Naive thymus-derived CD4-positive, alpha-beta T cell (primary cell): ENCODE measurements around the gene UQCRHL. TPM values are rescaled to one million over a fixed set of nuclear protein-coding genes. Genes with fewer than 3 reads are reported as not detected.
A peak's percentile ranks its signal among the peaks of the same experiment; 100 is the strongest.

Experiments used
- ATAC-seq: fragments of 150-1000 bp; cut with Tn5 transposase; 2 replicates; pipeline ENCODE4 v1.10.0; 2021; ENCODE audit warnings: mild to moderate bottlenecking, moderate library complexity
- CTCF ChIA-PET: fragments of 350-600 bp; sonication (Branson Sonifier 250); formaldehyde crosslinking; loops from one replicate; lab custom pipeline; 2021; ENCODE audit warnings: antibody characterized with exemption; lab: Charles Lee
- POLR2A ChIA-PET: fragments of 350-600 bp; sonication (Branson Sonifier 250); formaldehyde crosslinking; loops from one replicate; lab custom pipeline; 2021; ENCODE audit warnings: antibody characterized with exemption, inconsistent platforms; lab: Charles Lee
- DNase-seq, 9 donors: peaks; one replicate each; pipeline versions ENCODE4 v3.0.0 to v3.0.0-alpha.2; 2020 to 2022; ENCODE audit warnings: mixed read lengths in 1 of 9
- H3K27ac ChIP-seq: one replicate; pipeline ENCODE4 v1.7.0; 2013; ENCODE audit warnings: mild to moderate bottlenecking, low read depth, low read length, moderate library complexity
- H3K27me3 ChIP-seq, 2 donors: one replicate each; pipeline ENCODE4 v1.7.0; 2013; ENCODE audit warnings: low read length in 2 of 2, mild to moderate bottlenecking in 2 of 2, moderate library complexity in 2 of 2; ENCODE audit not compliant: control insufficient read depth in 2 of 2, insufficient read depth in 2 of 2
- H3K36me3 ChIP-seq, 3 experiments: 1 replicate in 2 of 3; 2 replicates in 1 of 3; pipeline ENCODE4 v1.7.0; 2013; ENCODE audit warnings: low read length in 3 of 3, mild to moderate bottlenecking in 3 of 3, moderate library complexity in 1 of 3; ENCODE audit not compliant: insufficient read depth in 3 of 3, control insufficient read depth in 2 of 3
- H3K4me1 ChIP-seq, 2 donors: one replicate each; pipeline ENCODE4 v1.7.0; 2013; ENCODE audit warnings: low read length in 2 of 2, mild to moderate bottlenecking in 2 of 2, moderate library complexity in 1 of 2; ENCODE audit not compliant: control insufficient read depth in 2 of 2, insufficient read depth in 2 of 2
- H3K4me3 ChIP-seq: 2 replicates; pipeline ENCODE4 v1.7.0; 2013; ENCODE audit warnings: mild to moderate bottlenecking, low read length
- H3K9me3 ChIP-seq, 3 experiments: 1 replicate in 2 of 3; 2 replicates in 1 of 3; pipeline ENCODE4 v1.7.0; 2013; ENCODE audit warnings: low read length in 3 of 3; ENCODE audit not compliant: control insufficient read depth in 2 of 3
- H3K27ac Mint-ChIP-seq, 9 donors: one replicate each; pipeline ENCODE4 v1.8.0; 2020 to 2022; ENCODE audit warnings: mixed read lengths in 9 of 9, mild to moderate bottlenecking in 8 of 9, moderate library complexity in 5 of 9, inconsistent platforms in 2 of 9
- H3K27me3 Mint-ChIP-seq, 5 donors: one replicate each; pipeline ENCODE4 v1.8.0; 2021 to 2022; ENCODE audit warnings: mixed read lengths in 5 of 5, mild to moderate bottlenecking in 1 of 5
- H3K36me3 Mint-ChIP-seq, 5 donors: one replicate each; pipeline ENCODE4 v1.8.0; 2020 to 2022; ENCODE audit warnings: mixed read lengths in 5 of 5, mild to moderate bottlenecking in 3 of 5, inconsistent platforms in 1 of 5
- H3K4me1 Mint-ChIP-seq, 7 donors: one replicate each; pipeline ENCODE4 v1.8.0; 2020 to 2022; ENCODE audit warnings: mixed read lengths in 7 of 7, mild to moderate bottlenecking in 3 of 7, inconsistent platforms in 1 of 7
- H3K4me3 Mint-ChIP-seq, 10 donors: one replicate each; pipeline ENCODE4 v1.8.0; 2020 to 2022; ENCODE audit warnings: mild to moderate bottlenecking in 10 of 10, mixed read lengths in 10 of 10, moderate library complexity in 6 of 10, inconsistent platforms in 2 of 10
- H3K9me3 Mint-ChIP-seq, 11 donors: one replicate each; pipeline ENCODE4 v1.8.0; 2020 to 2022; ENCODE audit warnings: mixed read lengths in 11 of 11, mild to moderate bottlenecking in 4 of 11, inconsistent platforms in 1 of 11, moderate library complexity in 1 of 11
- intact Hi-C, 2 donors: fragments of 100-400 bp; cut with micrococcal nuclease; formaldehyde crosslinking; loops; one replicate each; pipeline ENCODE4 v1.15.1; 2023
- polyA plus RNA-seq, 2 donors: library from polyadenylated mRNA; unstranded; fragments of 300-500 nt; fragmentation: Illumina TruSeq; gene quantifications; one replicate each; pipeline ENCODE4 v1.2.3, GENCODE V29; 2021
- total RNA-seq, 6 experiments: library from RNA in 5 of 6; stranded (reverse) in 5 of 6; gene quantifications; 1 replicate in 5 of 6; 2 replicates in 1 of 6; pipeline ENCODE4 v1.2.3 and lab custom pipeline; 2021 to 2026

UQCRHL gene
- total and polyA plus RNA-seq, 7 experiments from 2014 or later = 0.43 to 1.9 (median 1.1) TPM

- no peaks in the 10 kb centered on the region for H3K27me3 ChIP-seq
- Mint-ChIP-seq H3K4me3 (no peak overlapping the region), H3K27me3 (peaks cover 0 to 7% (median 3%) of the 10 kb centered on the region in 5 donors), H3K4me1 (no peaks in the 10 kb centered on the region), H3K36me3 (no peaks in the 10 kb centered on the region), H3K27ac (no peak overlapping the region), H3K9me3 (peaks cover 0 to 4% (median 0%) of the 10 kb centered on the region in 11 donors)
- ChIA-PET POLR2A (no interaction called here), CTCF (no interaction called here)
- ATAC-seq (no peak), DNase-seq (no peak)
- no peak overlapping the region for H3K27ac ChIP-seq
- intact Hi-C loops = no loop called here
- no peaks in the 10 kb centered on the region for H3K36me3 ChIP-seq
- H3K4me3 ChIP-seq = no peak overlapping the region
- no peaks in the 10 kb centered on the region for H3K4me1 ChIP-seq
- no peaks in the 10 kb centered on the region for H3K9me3 ChIP-seq
Measured at GRCh38 chr1:15807121-15807520, 328 bp downstream of the UQCRHL start.

- intact Hi-C loops = no loop called here
- peaks cover 0 to 2% (median 0%) of the 10 kb centered on the region in 11 donors for H3K9me3 Mint-ChIP-seq
- no peaks in the 10 kb centered on the region for H3K4me1 Mint-ChIP-seq
- DNase-seq (no peak), ATAC-seq (no peak)
- peaks cover 0 to 15% (median 6%) of the 10 kb centered on the region in 5 donors for H3K27me3 Mint-ChIP-seq
- ChIA-PET CTCF (interaction anchor here (0.7 to 1.2 kb wide), 4 partner anchors 11 to 373 kb away, joined by 3 to 6 read pairs (median 4); no protein-coding TSS in a partner anchor), POLR2A (no interaction called here)
- H3K27ac Mint-ChIP-seq = peak overlapping the region in 1 of 9 donors; percentile 83
- Histone ChIP-seq H3K4me1 (no peaks in the 10 kb centered on the region), H3K36me3 (no peaks in the 10 kb centered on the region), H3K27me3 (no peaks in the 10 kb centered on the region), H3K9me3 (no peaks in the 10 kb centered on the region), H3K4me3 (no peak overlapping the region), H3K27ac (no peak overlapping the region)
- no peak overlapping the region for H3K4me3 Mint-ChIP-seq
- no peaks in the 10 kb centered on the region for H3K36me3 Mint-ChIP-seq
Measured at GRCh38 chr1:15804060-15804459, 3.4 kb downstream of the UQCRHL start.

GRCh38 chr1:15803380-15803779, 4.1 kb downstream of the UQCRHL start:
- peak in 6 of 9 donors; percentile 2 to 30 (median 16) for DNase-seq
- intact Hi-C loops = loop anchor here in 1 of 2 donors (1.0 kb wide), 1 partner anchor 191 kb away; no protein-coding TSS in a partner anchor
- POLR2A ChIA-PET = no interaction called here

GRCh38 chr1:15802234-15802965, 5.0 kb downstream of the UQCRHL start:
- ATAC-seq (no peak), DNase-seq (no peak)
- Mint-ChIP-seq H3K9me3 (no peaks in the 10 kb centered on the region), H3K36me3 (no peaks in the 10 kb centered on the region), H3K4me3 (no peak overlapping the region), H3K4me1 (no peaks in the 10 kb centered on the region), H3K27me3 (peaks cover 0 to 15% (median 6%) of the 10 kb centered on the region in 5 donors), H3K27ac (peak overlapping the region in 1 of 9 donors; percentile 62)
- Histone ChIP-seq H3K4me1 (no peaks in the 10 kb centered on the region), H3K27me3 (no peaks in the 10 kb centered on the region), H3K27ac (no peak overlapping the region), H3K36me3 (no peaks in the 10 kb centered on the region), H3K4me3 (no peak overlapping the region), H3K9me3 (no peaks in the 10 kb centered on the region)
- CTCF ChIA-PET = no interaction called here
- POLR2A ChIA-PET = interaction anchor here (0.6 kb wide), 1 partner anchor 93 kb away, joined by 3 read pairs; no protein-coding TSS in a partner anchor
- intact Hi-C loops = no loop called here

More at GRCh38 chr1:15803380-15803779, 4.1 kb downstream of the UQCRHL start:
- no peak overlapping the region for H3K4me3 ChIP-seq
- peaks cover 0 to 15% (median 6%) of the 10 kb centered on the region in 5 donors for H3K27me3 Mint-ChIP-seq
- H3K4me3 Mint-ChIP-seq = no peak overlapping the region
- no peaks in the 10 kb centered on the region for H3K27me3 ChIP-seq
- CTCF ChIA-PET = interaction anchor here (1.2 kb wide), 2 partner anchors 12 to 252 kb away, joined by 3 to 6 read pairs; no protein-coding TSS in a partner anchor
- H3K36me3 ChIP-seq = no peaks in the 10 kb centered on the region
- no peaks in the 10 kb centered on the region for H3K4me1 Mint-ChIP-seq
- H3K4me1 ChIP-seq = no peaks in the 10 kb centered on the region
- H3K27ac ChIP-seq = no peak overlapping the region
- no peaks in the 10 kb centered on the region for H3K9me3 ChIP-seq
- peak; percentile 37 for ATAC-seq
- H3K36me3 Mint-ChIP-seq = no peaks in the 10 kb centered on the region
- peaks cover 0 to under 1% (median 0%) of the 10 kb centered on the region in 11 donors for H3K9me3 Mint-ChIP-seq
- no peak overlapping the region for H3K27ac Mint-ChIP-seq

GRCh38 chr1:15799928-15800835, 7.3 kb downstream of the UQCRHL start:
- Mint-ChIP-seq H3K4me1 (no peaks in the 10 kb centered on the region), H3K4me3 (no peak overlapping the region), H3K9me3 (no peaks in the 10 kb centered on the region), H3K36me3 (no peaks in the 10 kb centered on the region), H3K27ac (no peak overlapping the region), H3K27me3 (peaks cover 0 to 15% (median 6%) of the 10 kb centered on the region in 5 donors)
- no peaks in the 10 kb centered on the region for H3K4me1 ChIP-seq
- ChIA-PET CTCF (interaction anchor here (0.7 kb wide), 1 partner anchor 165 kb away, joined by 4 read pairs; no protein-coding TSS in a partner anchor), POLR2A (interaction anchor here (0.6 kb wide), 1 partner anchor 20 kb away, joined by 3 read pairs; no protein-coding TSS in a partner anchor)
- no peak for ATAC-seq
- no peak for DNase-seq
- no peak overlapping the region for H3K27ac ChIP-seq
- intact Hi-C loops = no loop called here
- H3K36me3 ChIP-seq = no peaks in the 10 kb centered on the region
- H3K27me3 ChIP-seq = no peaks in the 10 kb centered on the region
- no peaks in the 10 kb centered on the region for H3K9me3 ChIP-seq
- H3K4me3 ChIP-seq = no peak overlapping the region

- Mint-ChIP-seq H3K27me3 (peaks cover 0 to 15% (median 6%) of the 10 kb centered on the region in 5 donors), H3K36me3 (no peaks in the 10 kb centered on the region), H3K4me1 (no peaks in the 10 kb centered on the region), H3K27ac (peak overlapping the region in 1 of 9 donors; percentile 36), H3K4me3 (no peak overlapping the region), H3K9me3 (no peaks in the 10 kb centered on the region)
- ATAC-seq (no peak), DNase-seq (no peak)
- Histone ChIP-seq H3K27me3 (no peaks in the 10 kb centered on the region), H3K4me3 (no peak overlapping the region), H3K27ac (no peak overlapping the region), H3K9me3 (no peaks in the 10 kb centered on the region), H3K4me1 (no peaks in the 10 kb centered on the region), H3K36me3 (no peaks in the 10 kb centered on the region)
- ChIA-PET CTCF (no interaction called here), POLR2A (no interaction called here)
- intact Hi-C loops = no loop called here
Measured at GRCh38 chr1:15799004-15799867, 8.2 kb downstream of the UQCRHL start.
